ENCODE data around the gene MAN2B1.
A peak's percentile ranks its signal among the peaks of the same experiment; 100 is the strongest.
"Not testable (repeated sequence)": the region's sequence is repeated elsewhere in the genome, so short reads cannot be mapped to it uniquely, and the experiment has no call there.

The MAN2B1 gene

DNA sequence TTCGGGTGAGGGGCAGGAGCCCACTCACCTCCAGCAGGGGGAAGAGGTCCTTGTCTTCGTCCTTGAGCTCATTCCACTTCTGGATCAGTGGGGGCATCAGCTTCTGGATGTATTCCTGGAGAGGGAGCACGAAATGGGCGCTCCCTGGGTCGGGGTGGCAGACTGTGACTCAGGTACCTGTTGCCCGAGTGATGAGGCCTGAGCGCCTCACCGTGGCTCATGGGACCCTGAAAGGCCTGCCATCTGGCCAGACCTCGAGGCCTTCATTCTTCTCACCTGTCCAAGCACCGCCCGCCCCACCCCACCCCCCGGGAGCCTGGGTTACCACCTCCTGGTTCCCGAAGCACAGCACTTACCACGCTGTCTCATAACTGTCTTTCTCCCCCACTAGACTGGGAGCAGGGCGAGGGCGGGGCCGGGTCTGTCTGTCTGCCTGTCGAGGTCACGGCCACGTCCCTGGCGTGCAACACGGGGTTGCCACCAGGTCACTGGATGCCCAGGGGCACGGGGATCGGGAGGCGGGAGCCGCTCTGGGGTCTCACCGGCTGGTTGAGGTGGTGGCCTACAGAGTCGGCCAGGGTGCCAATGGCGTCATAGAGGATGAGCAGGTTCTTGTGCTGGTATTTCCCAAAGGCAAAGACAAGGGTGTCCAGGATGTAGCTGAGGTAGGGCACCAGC lies 39.3 kb upstream of the MAN2B1 start:
- TF ChIP-seq, protein P1, sequence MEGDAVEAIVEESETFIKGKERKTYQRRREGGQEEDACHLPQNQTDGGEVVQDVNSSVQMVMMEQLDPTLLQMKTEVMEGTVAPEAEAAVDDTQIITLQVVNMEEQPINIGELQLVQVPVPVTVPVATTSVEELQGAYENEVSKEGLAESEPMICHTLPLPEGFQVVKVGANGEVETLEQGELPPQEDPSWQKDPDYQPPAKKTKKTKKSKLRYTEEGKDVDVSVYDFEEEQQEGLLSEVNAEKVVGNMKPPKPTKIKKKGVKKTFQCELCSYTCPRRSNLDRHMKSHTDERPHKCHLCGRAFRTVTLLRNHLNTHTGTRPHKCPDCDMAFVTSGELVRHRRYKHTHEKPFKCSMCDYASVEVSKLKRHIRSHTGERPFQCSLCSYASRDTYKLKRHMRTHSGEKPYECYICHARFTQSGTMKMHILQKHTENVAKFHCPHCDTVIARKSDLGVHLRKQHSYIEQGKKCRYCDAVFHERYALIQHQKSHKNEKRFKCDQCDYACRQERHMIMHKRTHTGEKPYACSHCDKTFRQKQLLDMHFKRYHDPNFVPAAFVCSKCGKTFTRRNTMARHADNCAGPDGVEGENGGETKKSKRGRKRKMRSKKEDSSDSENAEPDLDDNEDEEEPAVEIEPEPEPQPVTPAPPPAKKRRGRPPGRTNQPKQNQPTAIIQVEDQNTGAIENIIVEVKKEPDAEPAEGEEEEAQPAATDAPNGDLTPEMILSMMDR (conservative IDR thresholded peaks at IDR 0.05) = no peak
- no peak overlapping the region for H3K27ac ChIP-seq

DNA sequence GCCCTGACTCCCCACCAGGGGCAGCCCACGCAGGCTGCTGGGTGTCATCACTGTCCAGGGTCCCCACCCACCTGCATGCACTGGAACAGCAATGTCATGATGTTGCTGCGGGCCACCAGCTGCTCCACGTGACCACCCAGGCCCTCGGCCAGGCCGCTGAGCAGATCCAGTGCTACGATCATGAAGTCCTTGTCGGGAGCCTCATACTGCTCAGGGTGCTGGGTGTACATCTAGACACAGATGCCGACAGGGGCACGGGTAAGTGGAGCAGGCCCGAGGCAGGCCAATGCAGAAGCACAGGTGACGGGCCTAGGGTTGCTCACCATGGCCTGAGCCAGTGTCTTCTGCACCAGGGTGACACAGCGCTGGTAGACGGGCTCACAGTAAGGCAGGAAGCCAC lies 38.6 kb upstream of the MAN2B1 start:
- TF ChIP-seq, protein P1 (conservative IDR thresholded peaks at IDR 0.05) = no peak
- no peak overlapping the region for H3K27ac ChIP-seq

DNA sequence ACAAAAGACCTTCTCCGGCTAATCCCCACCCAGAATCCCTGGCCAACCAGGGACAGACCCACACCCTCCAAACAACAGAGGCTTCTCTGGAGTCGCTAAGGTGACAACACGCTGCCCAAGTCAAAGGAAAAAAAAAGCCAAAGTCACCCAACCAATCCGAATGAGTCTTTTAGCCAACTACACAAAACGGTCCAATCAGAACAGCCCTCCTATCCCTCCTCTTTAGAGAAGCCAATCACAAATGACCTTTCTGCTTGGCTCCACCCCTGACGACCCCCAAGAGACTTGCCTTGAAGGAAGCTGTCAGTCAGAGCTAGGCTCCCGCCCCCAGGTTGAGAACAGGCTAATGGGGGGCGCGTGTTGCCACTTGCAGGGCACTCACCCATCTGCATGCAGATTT lies 36.5 kb upstream of the MAN2B1 start:
- no peak overlapping the region for H3K27ac ChIP-seq
- TF ChIP-seq, protein P1 (conservative IDR thresholded peaks at IDR 0.05) = no peak

DNA sequence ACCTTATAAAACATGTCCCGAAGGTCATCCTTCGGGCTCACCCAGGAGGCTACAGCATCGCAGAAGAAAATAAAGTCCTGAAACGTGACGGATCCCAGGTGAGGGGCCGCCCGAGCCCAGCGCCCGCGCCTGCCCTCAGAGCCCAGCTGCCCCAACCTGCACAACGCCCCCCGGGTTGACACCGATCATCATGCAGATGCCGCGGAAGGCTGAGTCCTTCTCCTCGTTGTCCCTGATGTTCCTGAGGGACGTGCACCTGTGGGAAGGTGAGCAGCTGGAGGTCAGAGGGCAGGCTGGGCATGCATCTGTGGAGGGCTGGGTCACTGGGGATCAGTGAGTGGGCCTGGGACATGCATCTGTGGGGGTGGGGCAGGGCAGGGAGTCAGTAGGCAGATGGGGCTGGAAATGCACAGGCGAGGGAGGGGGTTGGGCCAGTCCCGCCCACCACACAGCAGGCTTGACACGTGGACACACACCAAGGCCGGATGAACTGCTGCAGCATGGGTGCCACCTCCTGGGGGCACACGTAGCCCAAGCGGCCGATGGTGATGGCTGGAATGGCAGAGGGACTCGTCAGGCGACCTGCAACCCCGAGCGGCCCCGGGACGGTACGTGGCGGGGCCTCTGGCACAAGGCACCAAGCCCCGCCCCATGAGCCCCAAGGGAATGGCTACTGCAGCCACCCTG lies 35.2 kb upstream of the MAN2B1 start:
- H3K27ac ChIP-seq = no peak overlapping the region
- TF ChIP-seq, protein P1 (conservative IDR thresholded peaks at IDR 0.05) = no peak

DNA sequence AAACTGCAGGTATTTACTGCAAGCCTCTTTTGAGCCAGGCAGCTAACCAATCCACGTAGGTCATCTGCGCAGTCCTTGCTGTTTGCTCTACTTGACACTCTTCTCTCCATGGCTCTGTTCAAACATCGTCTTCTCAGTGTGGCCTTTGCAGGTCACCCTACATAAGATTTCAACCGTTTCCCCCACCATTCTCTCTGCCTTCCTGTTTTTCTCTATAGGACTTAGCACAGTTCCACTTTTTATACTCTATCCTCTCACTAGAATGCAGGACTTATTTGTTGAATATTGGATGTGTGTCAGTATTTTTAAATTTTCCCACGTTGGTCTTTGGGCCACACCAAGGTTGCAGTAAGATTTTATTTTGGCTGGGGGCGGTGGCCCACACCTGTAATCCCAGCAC lies 31.6 kb upstream of the MAN2B1 start:
- TF ChIP-seq, protein P1 (conservative IDR thresholded peaks at IDR 0.05) = no peak
- no peak overlapping the region for H3K27ac ChIP-seq

DNA sequence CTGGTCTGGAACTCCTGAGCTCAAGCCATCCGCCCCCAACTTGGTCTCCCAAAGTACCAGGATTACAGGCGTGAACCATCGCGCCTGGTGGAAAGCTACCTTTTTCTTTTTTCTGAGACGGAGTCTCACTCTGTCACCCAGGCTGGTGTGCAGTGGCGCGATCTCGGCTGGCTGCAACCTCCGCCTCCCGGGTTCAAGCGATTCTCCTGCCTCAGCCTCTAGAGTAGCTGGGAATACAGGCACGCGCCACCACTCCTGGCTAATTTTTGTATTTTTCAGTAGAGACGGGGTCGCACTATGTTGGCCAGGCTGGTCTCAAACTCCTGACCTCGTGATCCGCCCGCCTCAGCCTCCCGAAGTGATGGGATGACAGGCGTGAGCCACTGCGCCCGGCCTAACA lies 30.9 kb upstream of the MAN2B1 start:
- H3K27ac ChIP-seq = not testable (repeated sequence)

DNA sequence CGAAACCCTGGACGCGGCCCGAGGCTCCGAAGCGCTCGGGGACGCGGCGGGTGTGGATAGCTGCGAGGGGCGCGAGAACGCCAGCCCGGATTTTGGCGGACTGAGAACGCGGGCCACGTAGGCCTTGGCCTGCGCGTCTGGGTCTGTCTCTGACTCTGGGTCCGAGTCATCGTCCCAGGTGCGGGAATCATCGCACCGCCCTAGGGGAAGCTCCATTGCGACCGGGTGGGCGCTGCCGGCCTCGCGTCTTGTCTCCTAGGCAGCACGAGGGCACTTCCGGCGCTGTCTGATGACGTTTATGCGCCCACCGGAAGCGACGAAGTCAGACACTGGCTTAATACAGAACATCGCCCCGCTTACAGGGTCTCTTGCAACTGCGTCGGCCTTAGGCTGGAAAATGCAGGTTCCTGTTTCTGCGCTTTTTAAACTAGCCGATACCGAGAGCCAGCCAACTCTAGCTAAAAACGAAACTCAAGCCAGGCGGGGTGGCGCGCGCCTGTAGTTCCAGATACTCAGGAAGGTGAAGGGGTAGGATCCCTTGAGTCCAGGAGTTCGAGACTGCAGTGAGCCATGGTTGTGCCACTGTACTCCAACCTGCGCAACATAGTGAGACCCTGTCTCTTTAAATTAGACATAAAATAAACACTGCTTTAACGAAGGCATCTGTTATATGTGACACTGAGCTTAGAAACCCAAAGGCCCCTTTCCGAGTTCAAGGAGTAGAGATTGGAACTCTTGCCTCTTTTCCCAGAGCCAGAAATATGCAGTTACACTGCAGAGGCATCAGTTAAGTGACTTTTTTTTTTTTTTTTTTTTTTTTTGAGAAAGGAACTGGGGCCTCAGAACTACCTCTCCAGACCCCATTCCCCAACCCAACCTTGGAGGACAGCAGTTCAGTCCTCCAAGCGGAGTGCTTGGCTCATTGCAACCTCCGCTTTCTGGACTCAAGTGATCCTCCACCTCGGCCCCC lies 30.1 kb upstream of the MAN2B1 start, which contains the start of gene FBXW9:
Gene FBXW9 (minus strand): TSS at position 266 of the 970 bp plus-strand sequence. CDS start 50 bp downstream, at position 216.
- H3K27ac ChIP-seq = peak within 1 kb of the TSS; percentile 77
- TF ChIP-seq, protein P1 (conservative IDR thresholded peaks at IDR 0.05) = no peak
